D341Med (cell line): Measurements from ENCODE around the gene STPG3.
A peak's percentile ranks its signal among the peaks of the same experiment; 100 is the strongest.

Experiments used
- DNase-seq: peaks from one replicate; pipeline ENCODE4 v3.0.0; 2012; ENCODE audit warnings: low spot score

The STPG3 gene

DNA sequence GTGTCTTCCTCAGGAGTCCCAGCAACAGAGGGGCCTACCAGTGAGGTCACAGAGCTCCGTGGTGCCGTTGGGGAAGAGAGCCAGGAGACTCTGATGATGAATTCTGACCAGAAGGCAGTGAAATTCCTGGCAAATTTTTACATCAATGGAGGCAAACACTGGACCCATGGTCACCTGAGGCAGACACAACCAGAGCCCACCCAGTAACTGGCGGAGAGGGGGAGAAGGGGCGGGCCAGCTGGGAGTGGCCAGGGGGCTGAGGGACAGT is at the start of gene STPG3:
Gene STPG3, plus strand, starts transcription at position 93 of the 268 bp plus-strand sequence. Its CDS starts 1 bp downstream, at position 94.
- DNase-seq, result no peak

GRCh38 chr9:137202966-137203365 is 48.1 kb upstream of the STPG3 start:
- DNase-seq, result no peak

- DNase-seq, result no peak
Observed at GRCh38 chr9:137204731-137205125, 46.4 kb upstream of the STPG3 start.

- DNase-seq, result peak; percentile 96
Observed at GRCh38 chr9:137205126-137206069, 45.7 kb upstream of the STPG3 start, which contains the start of the genes NDOR1 and TMEM203. Gene NDOR1 (plus strand): TSS chr9:137205700. CDS start chr9:137205778, 78 bp downstream. Gene TMEM203 (minus strand): TSS chr9:137205648. CDS start chr9:137205414, 234 bp downstream.

GRCh38 chr9:137206602-137207001 is 44.5 kb upstream of the STPG3 start:
- DNase-seq, result no peak

- DNase-seq, result no peak
Observed at GRCh38 chr9:137211532-137211931, 39.6 kb upstream of the STPG3 start.

GRCh38 chr9:137212520-137212919 is 38.6 kb upstream of the STPG3 start:
- DNase-seq, result no peak

- DNase-seq, result no peak
Observed at GRCh38 chr9:137213160-137214060, 37.7 kb upstream of the STPG3 start.

DNA sequence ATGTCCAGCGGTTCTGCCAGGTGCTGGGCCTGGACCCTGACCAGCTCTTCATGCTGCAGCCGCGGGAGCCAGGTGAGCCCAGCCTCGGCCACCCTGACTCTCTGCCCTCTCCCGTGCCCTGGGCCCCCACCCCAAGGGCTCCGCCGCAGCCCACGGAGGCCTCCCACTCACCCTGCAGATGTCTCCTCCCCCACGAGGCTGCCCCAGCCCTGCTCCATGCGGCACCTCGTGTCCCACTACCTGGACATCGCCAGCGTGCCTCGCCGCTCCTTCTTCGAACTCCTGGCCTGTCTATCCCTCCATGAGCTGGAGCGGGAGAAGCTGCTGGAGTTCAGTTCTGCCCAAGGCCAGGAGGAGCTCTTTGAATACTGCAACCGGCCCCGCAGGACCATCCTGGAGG is 36.5 kb upstream of the STPG3 start:
- DNase-seq, result no peak

GRCh38 chr9:137215196-137215986 is 35.7 kb upstream of the STPG3 start:
- DNase-seq, result no peak

GRCh38 chr9:137216188-137216965 is 34.7 kb upstream of the STPG3 start:
- no peak for DNase-seq

DNA sequence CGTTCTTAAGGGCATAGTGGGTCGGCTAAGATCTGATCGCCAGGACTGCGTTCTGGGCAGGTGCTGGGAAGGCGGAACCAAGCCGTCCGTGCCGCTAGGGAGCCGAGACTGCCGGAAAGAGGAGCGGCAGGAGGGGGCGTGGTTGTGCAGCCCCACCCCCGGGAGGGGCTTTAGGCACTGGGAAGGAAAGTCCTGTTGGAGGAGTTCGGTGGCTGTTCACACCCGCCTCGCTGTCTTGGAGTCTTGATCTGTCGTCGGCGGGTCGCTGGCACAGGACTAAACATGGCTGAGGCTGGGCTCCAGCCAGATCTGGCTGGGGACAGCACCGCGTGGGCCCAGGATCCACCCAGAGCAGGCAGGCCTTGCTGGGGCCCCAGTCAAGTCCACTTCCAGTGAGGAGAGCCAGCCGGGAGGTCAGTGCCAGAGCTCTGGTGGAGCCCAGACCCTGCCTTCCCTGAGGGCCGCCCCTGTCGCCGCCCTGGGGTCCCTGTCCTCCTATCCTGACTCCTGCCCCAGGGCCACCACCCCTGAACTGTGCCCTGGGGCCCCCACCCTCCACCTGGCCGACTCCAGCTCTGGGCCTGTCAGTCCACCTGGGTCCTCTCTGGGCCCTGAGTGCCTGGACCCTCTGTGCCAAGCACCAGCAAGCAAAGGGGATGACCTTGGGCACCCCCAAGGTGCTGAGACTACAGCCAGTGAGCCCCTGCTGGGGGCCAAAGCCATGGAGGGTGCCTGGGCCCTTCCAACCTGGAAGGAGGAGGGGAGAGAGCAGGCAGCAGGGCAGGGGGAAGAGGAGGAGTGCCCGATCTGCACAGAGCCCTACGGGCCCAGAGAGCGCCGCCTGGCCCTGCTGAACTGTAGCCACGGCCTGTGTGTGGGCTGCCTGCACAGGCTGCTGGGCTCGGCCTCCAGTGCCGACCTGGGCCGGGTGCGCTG is 33.5 kb upstream of the STPG3 start:
- no peak for DNase-seq

GRCh38 chr9:137218212-137218753 is 32.8 kb upstream of the STPG3 start:
- DNase-seq, result no peak

DNA sequence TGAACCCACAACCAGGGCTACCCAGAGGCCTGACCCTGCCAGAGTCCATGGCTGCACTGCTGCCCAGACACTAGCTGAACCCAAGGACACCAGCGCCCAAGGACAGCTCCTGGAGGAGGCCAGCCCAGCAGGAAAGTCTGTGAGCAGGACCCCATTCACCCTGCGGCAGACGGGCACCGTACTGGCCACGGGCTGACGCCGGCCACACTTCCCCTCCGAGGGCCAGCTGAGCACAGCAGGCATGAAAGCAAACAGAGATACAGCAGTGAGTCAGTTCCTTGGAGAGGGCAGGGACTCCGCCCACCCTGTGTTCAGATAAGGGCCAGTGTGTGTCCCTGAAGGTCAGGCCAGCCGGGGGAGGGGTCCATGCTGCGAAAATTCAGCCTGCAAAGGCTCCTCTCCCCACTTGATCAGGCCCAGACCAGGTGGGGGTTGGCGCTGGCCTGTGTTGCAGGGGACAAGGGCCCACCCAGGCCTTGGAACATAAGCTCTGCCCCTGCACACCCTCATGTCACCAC is 32.3 kb upstream of the STPG3 start:
- no peak for DNase-seq

- no peak for DNase-seq
Observed at GRCh38 chr9:137219757-137220316, 31.2 kb upstream of the STPG3 start.

GRCh38 chr9:137220317-137221094 is 30.6 kb upstream of the STPG3 start:
- DNase-seq, result no peak

DNA sequence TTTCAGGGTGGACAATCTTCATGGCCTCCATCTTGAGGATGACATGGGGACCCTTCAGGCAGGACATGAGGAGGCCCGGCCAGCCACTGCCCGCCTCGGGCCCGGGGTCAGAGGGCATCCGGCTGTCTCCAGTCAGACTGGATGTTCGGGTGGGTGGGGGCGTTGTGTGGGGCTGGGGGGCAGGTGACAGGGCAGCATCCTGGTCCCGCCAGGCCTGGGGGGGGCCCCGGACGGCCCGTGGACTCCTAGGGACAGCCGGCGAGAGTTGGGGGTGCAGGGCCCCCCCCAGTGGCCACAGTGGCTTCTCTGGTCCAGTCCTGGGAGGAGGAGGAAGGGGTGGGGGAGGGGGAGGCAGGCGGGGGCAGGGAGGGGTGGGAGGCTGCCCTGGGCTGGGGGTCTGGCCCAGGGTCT is 30.0 kb upstream of the STPG3 start:
- DNase-seq, result no peak

- no peak for DNase-seq
Observed at GRCh38 chr9:137221506-137222111, 29.5 kb upstream of the STPG3 start.
